Neural cell (in vitro differentiated cells): ENCODE data around the gene AGBL3. TPM values are rescaled to one million over a fixed set of nuclear protein-coding genes. Genes with fewer than 3 reads are reported as not detected.

Source experiments
- H2AFZ ChIP-seq: fragments of 200-600, 300-800 bp; sonication (generic), shearing (Covaris generic); 2 replicates; pipeline ENCODE4 v1.6.0; 2014; ENCODE audit warnings: low read depth, mild to moderate bottlenecking, antibody characterized with exemption, low read length, moderate library complexity
- H3F3A ChIP-seq: fragments of 200-600 bp; shearing (Covaris generic); 2 replicates; pipeline ENCODE4 v1.6.1; 2016; ENCODE audit warnings: mild to moderate bottlenecking, moderate library complexity, mixed read lengths, antibody characterized with exemption, low read length; ENCODE audit not compliant: insufficient read depth, poor library complexity, severe bottlenecking
- H3K27ac ChIP-seq: fragments of 200-600, 300-800 bp; sonication (generic), shearing (Covaris generic); 2 replicates; pipeline ENCODE4 v1.5.1; 2014; ENCODE audit warnings: mild to moderate bottlenecking, low read length, moderate library complexity
- H3K27me3 ChIP-seq: fragments of 300-800, 200-600 bp; sonication (generic), shearing (Covaris generic); 2 replicates; pipeline ENCODE4 v1.6.0; 2014; ENCODE audit warnings: mild to moderate bottlenecking, low read depth, low read length, moderate library complexity; ENCODE audit not compliant: insufficient read depth
- H3K36me3 ChIP-seq: fragments of 300-800, 200-600 bp; sonication (generic), shearing (Covaris generic); 2 replicates; pipeline ENCODE4 v1.5.1; 2014; ENCODE audit warnings: mild to moderate bottlenecking, antibody characterized with exemption, low read length, moderate library complexity; ENCODE audit not compliant: insufficient read depth
- H3K4me2 ChIP-seq: fragments of 300-800, 200-600 bp; sonication (generic), shearing (Covaris generic); 2 replicates; pipeline ENCODE4 v1.6.0; 2014; ENCODE audit warnings: mild to moderate bottlenecking, low read length
- H3K4me3 ChIP-seq: fragments of 300-800, 200-600 bp; sonication (generic), shearing (Covaris generic); 2 replicates; pipeline ENCODE4 v1.5.1; 2014; ENCODE audit warnings: mild to moderate bottlenecking, low read length, moderate library complexity
- H3K79me2 ChIP-seq: fragments of 200-600 bp; shearing (Covaris generic); replicated peaks from 2 replicates; pipeline ENCODE4 v1.6.0; 2014; ENCODE audit warnings: mild to moderate bottlenecking, low read length, moderate library complexity; ENCODE audit not compliant: insufficient read depth
- H3K9ac ChIP-seq: fragments of 300-800, 200-600 bp; sonication (generic), shearing (Covaris generic); 2 replicates; pipeline ENCODE4 v1.6.1; 2016; ENCODE audit warnings: mild to moderate bottlenecking, low read length, mixed read lengths
- H3K9me2 ChIP-seq: fragments of 200-600 bp; shearing (Covaris generic); 2 replicates; pipeline ENCODE4 v1.6.1; 2016; ENCODE audit warnings: mild to moderate bottlenecking, low read length, mixed read lengths; ENCODE audit not compliant: insufficient read depth
- H3K9me3 ChIP-seq: fragments of 200-600, 300-800 bp; sonication (generic), shearing (Covaris generic); 2 replicates; pipeline ENCODE4 v1.6.1; 2016; ENCODE audit warnings: mild to moderate bottlenecking, mixed run types, low read length, moderate library complexity, mixed read lengths
- H4K20me1 ChIP-seq: fragments of 200-600 bp; shearing (Covaris generic); 2 replicates; pipeline ENCODE4 v1.6.1; 2016; ENCODE audit warnings: mild to moderate bottlenecking, mixed run types; ENCODE audit not compliant: insufficient read depth
- EP300 ChIP-seq: fragments of 450-650 bp; conservative IDR thresholded peaks from 2 replicates; pipeline ENCODE4 v1.6.1; 2014; ENCODE audit warnings: antibody characterized with exemption, mild to moderate bottlenecking, moderate library complexity; ENCODE audit not compliant: poor library complexity, severe bottlenecking
- EZH2 ChIP-seq: fragments of 200-600, 300-800 bp; shearing (Covaris generic), sonication (generic); IDR thresholded peaks from 2 replicates; pipeline ENCODE4 v1.6.1; 2014; ENCODE audit warnings: antibody characterized with exemption, low read length, borderline replicate concordance, mild to moderate bottlenecking; ENCODE audit not compliant: insufficient read depth, poor library complexity, severe bottlenecking
- MXI1 ChIP-seq: fragments of 450-650 bp; conservative IDR thresholded peaks from 2 replicates; pipeline ENCODE4 v1.6.1; 2014; ENCODE audit warnings: antibody characterized with exemption, mild to moderate bottlenecking; ENCODE audit not compliant: poor library complexity, severe bottlenecking
- POLR2AphosphoS5 ChIP-seq: IDR thresholded peaks from 2 replicates; pipeline ENCODE4 v1.6.1; 2012
- RAD21 ChIP-seq: fragments of 450-650 bp; conservative IDR thresholded peaks from 2 replicates; pipeline ENCODE4 v1.6.1; 2014; ENCODE audit warnings: antibody characterized with exemption, mild to moderate bottlenecking, moderate library complexity
- SMC3 ChIP-seq: fragments of 450-650 bp; conservative IDR thresholded peaks from 2 replicates; pipeline ENCODE4 v1.6.1; 2014; ENCODE audit warnings: antibody characterized with exemption, mild to moderate bottlenecking, moderate library complexity; ENCODE audit not compliant: poor library complexity
- TAF1 ChIP-seq: IDR thresholded peaks from 2 replicates; pipeline ENCODE4 v1.6.1; 2012; ENCODE audit warnings: low read depth
- polyA plus RNA-seq: library from polyadenylated mRNA; depleted of rRNA; stranded (reverse); fragments of >200 nt; gene quantifications from 2 replicates; pipeline ENCODE4 v1.2.3, GENCODE V29; 2014
- TF ChIP-seq, protein P1 (sequence below): IDR thresholded peaks from 2 replicates; pipeline ENCODE4 v1.6.1; 2012; ENCODE audit warnings: borderline replicate concordance
- TF ChIP-seq, protein P2 (sequence below): fragments of 450-650 bp; IDR thresholded peaks from 2 replicates; pipeline ENCODE4 v1.5.1; 2014; ENCODE audit warnings: antibody characterized with exemption, mild to moderate bottlenecking, moderate library complexity; ENCODE audit not compliant: poor library complexity, severe bottlenecking

AGBL3 gene
- polyA plus RNA-seq, 1 donor from 2014 or later: 9.5 TPM

DNA sequence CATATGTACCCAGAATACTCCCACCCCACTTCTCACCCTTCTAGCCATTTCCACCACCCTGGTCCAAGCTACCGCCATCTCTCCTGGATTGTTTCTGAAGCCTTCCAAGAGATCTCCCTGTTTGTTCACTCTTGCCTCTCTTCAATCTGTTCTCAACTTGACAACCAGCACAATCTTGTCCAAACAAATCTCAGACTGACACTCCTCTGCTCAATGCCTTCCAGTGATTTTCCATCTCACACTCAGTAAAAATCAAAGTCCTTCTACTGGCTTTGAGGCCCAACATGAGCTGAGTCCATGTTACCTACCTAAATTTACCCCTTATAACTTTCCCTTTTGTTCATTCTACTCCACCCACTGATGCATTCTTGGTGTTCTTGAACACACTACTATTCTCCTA, 128.3 kb downstream of the AGBL3 start:
- no peaks in the 10 kb centered on the region for H3K9me3 ChIP-seq
- H2AFZ ChIP-seq: no peak overlapping the region
- no peaks in the 10 kb centered on the region for H3K9me2 ChIP-seq
- H3K4me3 ChIP-seq: no peak overlapping the region
- H3K27ac ChIP-seq: no peak overlapping the region
- no peak overlapping the region for H3K9ac ChIP-seq
- TF ChIP-seq, protein P1, sequence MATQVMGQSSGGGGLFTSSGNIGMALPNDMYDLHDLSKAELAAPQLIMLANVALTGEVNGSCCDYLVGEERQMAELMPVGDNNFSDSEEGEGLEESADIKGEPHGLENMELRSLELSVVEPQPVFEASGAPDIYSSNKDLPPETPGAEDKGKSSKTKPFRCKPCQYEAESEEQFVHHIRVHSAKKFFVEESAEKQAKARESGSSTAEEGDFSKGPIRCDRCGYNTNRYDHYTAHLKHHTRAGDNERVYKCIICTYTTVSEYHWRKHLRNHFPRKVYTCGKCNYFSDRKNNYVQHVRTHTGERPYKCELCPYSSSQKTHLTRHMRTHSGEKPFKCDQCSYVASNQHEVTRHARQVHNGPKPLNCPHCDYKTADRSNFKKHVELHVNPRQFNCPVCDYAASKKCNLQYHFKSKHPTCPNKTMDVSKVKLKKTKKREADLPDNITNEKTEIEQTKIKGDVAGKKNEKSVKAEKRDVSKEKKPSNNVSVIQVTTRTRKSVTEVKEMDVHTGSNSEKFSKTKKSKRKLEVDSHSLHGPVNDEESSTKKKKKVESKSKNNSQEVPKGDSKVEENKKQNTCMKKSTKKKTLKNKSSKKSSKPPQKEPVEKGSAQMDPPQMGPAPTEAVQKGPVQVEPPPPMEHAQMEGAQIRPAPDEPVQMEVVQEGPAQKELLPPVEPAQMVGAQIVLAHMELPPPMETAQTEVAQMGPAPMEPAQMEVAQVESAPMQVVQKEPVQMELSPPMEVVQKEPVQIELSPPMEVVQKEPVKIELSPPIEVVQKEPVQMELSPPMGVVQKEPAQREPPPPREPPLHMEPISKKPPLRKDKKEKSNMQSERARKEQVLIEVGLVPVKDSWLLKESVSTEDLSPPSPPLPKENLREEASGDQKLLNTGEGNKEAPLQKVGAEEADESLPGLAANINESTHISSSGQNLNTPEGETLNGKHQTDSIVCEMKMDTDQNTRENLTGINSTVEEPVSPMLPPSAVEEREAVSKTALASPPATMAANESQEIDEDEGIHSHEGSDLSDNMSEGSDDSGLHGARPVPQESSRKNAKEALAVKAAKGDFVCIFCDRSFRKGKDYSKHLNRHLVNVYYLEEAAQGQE: no peak
- TF ChIP-seq SMC3 (no peak), EP300 (no peak), EZH2 (no peak)
- H3K27me3 ChIP-seq: no peaks in the 10 kb centered on the region
- no peaks in the 10 kb centered on the region for H3K36me3 ChIP-seq
- H3F3A ChIP-seq: no peaks in the 10 kb centered on the region
- H3K4me2 ChIP-seq: no peak overlapping the region
- H4K20me1 ChIP-seq: no peaks in the 10 kb centered on the region
- no peaks in the 10 kb centered on the region for H3K79me2 ChIP-seq

DNA sequence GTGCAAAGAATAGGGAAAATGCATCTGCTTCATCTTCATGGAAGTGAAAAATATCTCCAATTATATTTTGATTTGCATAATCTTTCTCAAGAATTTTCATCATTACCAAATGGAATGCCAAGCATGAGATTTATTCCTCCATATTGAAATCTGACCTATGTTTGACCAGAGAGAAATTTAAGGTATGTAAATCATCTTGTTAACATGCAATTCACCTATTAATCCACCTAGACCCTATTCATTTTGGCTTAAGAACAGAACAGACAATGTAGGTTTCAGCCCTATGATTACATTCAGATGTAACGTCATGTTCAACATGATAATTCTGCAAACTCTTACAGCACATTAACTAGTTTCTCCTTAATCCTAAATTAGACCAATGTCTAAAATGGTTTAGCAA, 130.8 kb downstream of the AGBL3 start:
- Histone ChIP-seq H2AFZ (no peak overlapping the region), H3F3A (no peaks in the 10 kb centered on the region), H3K9me3 (no peaks in the 10 kb centered on the region), H4K20me1 (no peaks in the 10 kb centered on the region), H3K4me2 (no peak overlapping the region), H3K9ac (no peak overlapping the region), H3K27me3 (no peaks in the 10 kb centered on the region), H3K36me3 (no peaks in the 10 kb centered on the region), H3K4me3 (no peak overlapping the region), H3K79me2 (no peaks in the 10 kb centered on the region), H3K9me2 (no peaks in the 10 kb centered on the region), H3K27ac (no peak overlapping the region)
- no peak for TF ChIP-seq EP300
- no peak for TF ChIP-seq TAF1
- TF ChIP-seq SMC3: no peak
- TF ChIP-seq, protein P1: no peak
- TF ChIP-seq, protein P2, sequence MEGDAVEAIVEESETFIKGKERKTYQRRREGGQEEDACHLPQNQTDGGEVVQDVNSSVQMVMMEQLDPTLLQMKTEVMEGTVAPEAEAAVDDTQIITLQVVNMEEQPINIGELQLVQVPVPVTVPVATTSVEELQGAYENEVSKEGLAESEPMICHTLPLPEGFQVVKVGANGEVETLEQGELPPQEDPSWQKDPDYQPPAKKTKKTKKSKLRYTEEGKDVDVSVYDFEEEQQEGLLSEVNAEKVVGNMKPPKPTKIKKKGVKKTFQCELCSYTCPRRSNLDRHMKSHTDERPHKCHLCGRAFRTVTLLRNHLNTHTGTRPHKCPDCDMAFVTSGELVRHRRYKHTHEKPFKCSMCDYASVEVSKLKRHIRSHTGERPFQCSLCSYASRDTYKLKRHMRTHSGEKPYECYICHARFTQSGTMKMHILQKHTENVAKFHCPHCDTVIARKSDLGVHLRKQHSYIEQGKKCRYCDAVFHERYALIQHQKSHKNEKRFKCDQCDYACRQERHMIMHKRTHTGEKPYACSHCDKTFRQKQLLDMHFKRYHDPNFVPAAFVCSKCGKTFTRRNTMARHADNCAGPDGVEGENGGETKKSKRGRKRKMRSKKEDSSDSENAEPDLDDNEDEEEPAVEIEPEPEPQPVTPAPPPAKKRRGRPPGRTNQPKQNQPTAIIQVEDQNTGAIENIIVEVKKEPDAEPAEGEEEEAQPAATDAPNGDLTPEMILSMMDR: no peak
- no peak for TF ChIP-seq POLR2AphosphoS5
- TF ChIP-seq EZH2: no peak
- TF ChIP-seq MXI1: no peak
- no peak for TF ChIP-seq RAD21
